Right atrium auricular region (tissue), 2 donors: ENCODE results near the gene ATP2B2. TPM values are rescaled to one million over a fixed set of nuclear protein-coding genes. Genes with fewer than 3 reads are reported as not detected.

Source experiments
- DNase-seq: peaks from one replicate; pipeline ENCODE4 v3.0.0-alpha.2; 2019; ENCODE audit warnings: low spot score
- H3K27ac ChIP-seq, 2 donors: fragments of 200-600 bp; sonication (generic); 1 replicate in 1 of 2; 2 replicates in 1 of 2; pipeline ENCODE4 v1.5.1; 2016 to 2019
- H3K27me3 ChIP-seq, 2 donors: fragments of 200-600 bp; sonication (generic); one replicate each; pipeline versions ENCODE4 v1.5.1 to v1.6.0; 2017 to 2019
- H3K36me3 ChIP-seq: fragments of 200-600 bp; sonication (generic); one replicate; pipeline ENCODE4 v1.5.1; 2016
- H3K4me1 ChIP-seq, 2 donors: fragments of 200-600 bp; sonication (generic); one replicate each; pipeline versions ENCODE4 v1.5.1 to v1.6.0; 2017 to 2019
- H3K4me3 ChIP-seq, 2 donors: fragments of 200-600 bp; sonication (generic); 1 replicate in 1 of 2; 2 replicates in 1 of 2; pipeline ENCODE4 v1.5.1; 2017 to 2019; ENCODE audit warnings: mild to moderate bottlenecking in 1 of 2, moderate library complexity in 1 of 2
- H3K9me3 ChIP-seq, 2 donors: fragments of 200-600 bp; sonication (generic); one replicate each; pipeline ENCODE4 v1.5.1; 2019
- CTCF ChIP-seq, 2 donors: fragments of 200-600 bp; sonication (generic); IDR thresholded peaks; one replicate each; pipeline ENCODE4 v1.5.1; 2019; ENCODE audit warnings: antibody characterized with exemption in 2 of 2
- total RNA-seq, 2 donors: library from RNA; depleted of rRNA; stranded (reverse); fragments of >200 nt; gene quantifications; one replicate each; pipeline ENCODE4 v1.1.0, GENCODE V29; 2016

The ATP2B2 gene
- total RNA-seq, 2 donors from 2014 or later = 0.12 to 0.15 TPM

GRCh38 chr3:10310578-10310977 is 194.8 kb downstream of the ATP2B2 start:
- Histone ChIP-seq H3K36me3 (peaks cover 75% of the 10 kb centered on the region), H3K27me3 (no peaks in the 10 kb centered on the region), H3K27ac (no peak overlapping the region), H3K4me3 (no peak overlapping the region), H3K9me3 (no peaks in the 10 kb centered on the region), H3K4me1 (no peaks in the 10 kb centered on the region)
- no peak for TF ChIP-seq CTCF (IDR thresholded peaks at IDR 0.05)
- no peak for DNase-seq

GRCh38 chr3:10309736-10310135 is 195.7 kb downstream of the ATP2B2 start:
- Histone ChIP-seq H3K27ac (no peak overlapping the region), H3K36me3 (peaks cover 75% of the 10 kb centered on the region), H3K4me3 (no peak overlapping the region), H3K27me3 (no peaks in the 10 kb centered on the region), H3K9me3 (no peaks in the 10 kb centered on the region), H3K4me1 (no peaks in the 10 kb centered on the region)
- TF ChIP-seq CTCF (IDR thresholded peaks at IDR 0.05) = no peak
- DNase-seq = no peak

GRCh38 chr3:10308678-10309077 is 196.7 kb downstream of the ATP2B2 start:
- no peak for DNase-seq
- Histone ChIP-seq H3K27me3 (no peaks in the 10 kb centered on the region), H3K36me3 (peaks cover 76% of the 10 kb centered on the region), H3K4me3 (no peak overlapping the region), H3K9me3 (no peaks in the 10 kb centered on the region), H3K4me1 (no peaks in the 10 kb centered on the region), H3K27ac (no peak overlapping the region)
- no peak for TF ChIP-seq CTCF (IDR thresholded peaks at IDR 0.05)

GRCh38 chr3:10306156-10306555 is 199.2 kb downstream of the ATP2B2 start:
- no peaks in the 10 kb centered on the region for H3K4me1 ChIP-seq

GRCh38 chr3:10305331-10305902 is 200.0 kb downstream of the ATP2B2 start:
- Histone ChIP-seq H3K27me3 (no peaks in the 10 kb centered on the region), H3K9me3 (no peaks in the 10 kb centered on the region), H3K4me1 (no peaks in the 10 kb centered on the region), H3K4me3 (no peak overlapping the region), H3K36me3 (peaks cover 81% of the 10 kb centered on the region), H3K27ac (no peak overlapping the region)
- DNase-seq = no peak
- TF ChIP-seq CTCF (IDR thresholded peaks at IDR 0.05) = no peak

More at GRCh38 chr3:10306156-10306555, 199.2 kb downstream of the ATP2B2 start:
- no peak for DNase-seq
- Histone ChIP-seq H3K4me3 (no peak overlapping the region), H3K36me3 (peaks cover 81% of the 10 kb centered on the region), H3K27me3 (no peaks in the 10 kb centered on the region), H3K27ac (no peak overlapping the region), H3K9me3 (no peaks in the 10 kb centered on the region)
- no peak for TF ChIP-seq CTCF (IDR thresholded peaks at IDR 0.05)

GRCh38 chr3:10304905-10305304 is 200.5 kb downstream of the ATP2B2 start:
- Histone ChIP-seq H3K36me3 (peaks cover 81% of the 10 kb centered on the region), H3K4me1 (no peaks in the 10 kb centered on the region), H3K27me3 (no peaks in the 10 kb centered on the region), H3K4me3 (no peak overlapping the region), H3K9me3 (no peaks in the 10 kb centered on the region), H3K27ac (no peak overlapping the region)
- no peak for TF ChIP-seq CTCF (IDR thresholded peaks at IDR 0.05)
- no peak for DNase-seq
